ENCODE measurements around the gene RCAN2. TPM values are rescaled to one million over a fixed set of nuclear protein-coding genes. Genes with fewer than 3 reads are reported as not detected.

Gene RCAN2
- total and polyA plus RNA-seq, 9 of the 15 experiments (the other 6 are each of a cell fraction or from before 2014, with no cell fraction given) = 0.04 TPM; not detected in 8

DNA sequence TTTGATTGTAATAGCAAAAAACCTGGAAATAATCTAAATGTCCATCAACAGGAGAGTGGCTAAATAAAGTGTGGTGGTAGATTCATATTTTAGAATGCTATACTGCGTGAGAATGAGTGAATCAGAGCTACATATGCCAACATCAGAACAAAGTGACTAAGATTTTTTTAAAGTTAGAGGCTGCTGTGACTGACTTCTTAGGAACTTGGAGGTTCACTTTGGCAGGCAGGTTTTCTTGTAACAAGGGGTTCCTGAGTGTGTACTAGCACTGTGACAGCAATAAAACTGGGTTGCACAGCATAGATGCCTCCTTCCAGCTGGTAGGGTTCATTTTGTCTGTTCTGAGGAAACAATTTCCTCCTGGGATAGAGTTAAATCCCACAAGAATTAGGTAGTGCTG lies 245.2 kb downstream of the RCAN2 start:
- no peaks in the 10 kb centered on the region for H3K36me3 ChIP-seq (ENCODE audit: control insufficient read depth, insufficient read depth, low read length)
- no peak overlapping the region for H2AFZ ChIP-seq (ENCODE audit: low read depth, low read length)
- no TSS peak for BruUV-seq (replicated peaks)
- no peak overlapping the region for H3K4me3 ChIP-seq
- in situ Hi-C loops (cut with MboI) (no loop called here), intact Hi-C loops (cut with micrococcal nuclease) (no loop called here)
- FAIRE-seq = no peak
- ATAC-seq = no peak
- no peak for DNase-seq (ENCODE audit: extremely low read depth in 1 of 4, low spot score in 3 of 4)
- CTCF ChIA-PET (ENCODE audit: low intra/inter-chr PET ratio) = no interaction called here
- H4K20me1 ChIP-seq (replicated peaks; ENCODE audit: control insufficient read depth, insufficient read depth, low read length) = no peaks in the 10 kb centered on the region
- no peak overlapping the region for H3K4me2 ChIP-seq (ENCODE audit: insufficient read depth, low read length)
- H3K9ac ChIP-seq (ENCODE audit: insufficient read depth in 1 of 2, low read depth in 2 of 2, low read length in 2 of 2) = no peak overlapping the region
- no peaks in the 10 kb centered on the region for H3K79me2 ChIP-seq (ENCODE audit: control insufficient read depth, insufficient read depth, low read length)
- no peak overlapping the region for H3K27ac ChIP-seq (ENCODE audit: extremely low read depth, low read depth, low read length)
- H3K9me3 ChIP-seq (replicated peaks; ENCODE audit: control insufficient read depth, insufficient read depth, low read depth, low read length) = no peaks in the 10 kb centered on the region
- POLR2A ChIA-PET = interaction anchor here (0.7 kb wide), 1 partner anchor 1644 kb away, joined by 3 read pairs; no protein-coding TSS in a partner anchor
- no peaks in the 10 kb centered on the region for H3K27me3 ChIP-seq (ENCODE audit: control insufficient read depth in 2 of 2, insufficient read depth in 2 of 2, low read length in 2 of 2)
- H3K9me1 ChIP-seq (ENCODE audit: control insufficient read depth, insufficient read depth, low read length) = no peaks in the 10 kb centered on the region
- TF ChIP-seq, protein P1, sequence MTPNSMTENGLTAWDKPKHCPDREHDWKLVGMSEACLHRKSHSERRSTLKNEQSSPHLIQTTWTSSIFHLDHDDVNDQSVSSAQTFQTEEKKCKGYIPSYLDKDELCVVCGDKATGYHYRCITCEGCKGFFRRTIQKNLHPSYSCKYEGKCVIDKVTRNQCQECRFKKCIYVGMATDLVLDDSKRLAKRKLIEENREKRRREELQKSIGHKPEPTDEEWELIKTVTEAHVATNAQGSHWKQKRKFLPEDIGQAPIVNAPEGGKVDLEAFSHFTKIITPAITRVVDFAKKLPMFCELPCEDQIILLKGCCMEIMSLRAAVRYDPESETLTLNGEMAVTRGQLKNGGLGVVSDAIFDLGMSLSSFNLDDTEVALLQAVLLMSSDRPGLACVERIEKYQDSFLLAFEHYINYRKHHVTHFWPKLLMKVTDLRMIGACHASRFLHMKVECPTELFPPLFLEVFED (CRISPR knock-in tag; conservative IDR thresholded peaks at IDR 0.05) = no peak
- TF ChIP-seq, protein P2, sequence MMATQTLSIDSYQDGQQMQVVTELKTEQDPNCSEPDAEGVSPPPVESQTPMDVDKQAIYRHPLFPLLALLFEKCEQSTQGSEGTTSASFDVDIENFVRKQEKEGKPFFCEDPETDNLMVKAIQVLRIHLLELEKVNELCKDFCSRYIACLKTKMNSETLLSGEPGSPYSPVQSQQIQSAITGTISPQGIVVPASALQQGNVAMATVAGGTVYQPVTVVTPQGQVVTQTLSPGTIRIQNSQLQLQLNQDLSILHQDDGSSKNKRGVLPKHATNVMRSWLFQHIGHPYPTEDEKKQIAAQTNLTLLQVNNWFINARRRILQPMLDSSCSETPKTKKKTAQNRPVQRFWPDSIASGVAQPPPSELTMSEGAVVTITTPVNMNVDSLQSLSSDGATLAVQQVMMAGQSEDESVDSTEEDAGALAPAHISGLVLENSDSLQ (IDR thresholded peaks at IDR 0.05) = no peak
- TF ChIP-seq ZNF324 (CRISPR knock-in tag; IDR thresholded peaks at IDR 0.05) = no peak
- TF ChIP-seq ZNF263 (CRISPR knock-in tag; IDR thresholded peaks at IDR 0.05; ENCODE audit: borderline replicate concordance) = no peak
- no peak for TF ChIP-seq ATF7 (IDR thresholded peaks at IDR 0.05)
- TF ChIP-seq RBM39 (optimal IDR thresholded peaks at IDR 0.05; ENCODE audit: low read depth, low read length) = no peak
- no peak for TF ChIP-seq ELF2 (CRISPR knock-in tag; IDR thresholded peaks at IDR 0.05)
- TF ChIP-seq, protein P3, sequence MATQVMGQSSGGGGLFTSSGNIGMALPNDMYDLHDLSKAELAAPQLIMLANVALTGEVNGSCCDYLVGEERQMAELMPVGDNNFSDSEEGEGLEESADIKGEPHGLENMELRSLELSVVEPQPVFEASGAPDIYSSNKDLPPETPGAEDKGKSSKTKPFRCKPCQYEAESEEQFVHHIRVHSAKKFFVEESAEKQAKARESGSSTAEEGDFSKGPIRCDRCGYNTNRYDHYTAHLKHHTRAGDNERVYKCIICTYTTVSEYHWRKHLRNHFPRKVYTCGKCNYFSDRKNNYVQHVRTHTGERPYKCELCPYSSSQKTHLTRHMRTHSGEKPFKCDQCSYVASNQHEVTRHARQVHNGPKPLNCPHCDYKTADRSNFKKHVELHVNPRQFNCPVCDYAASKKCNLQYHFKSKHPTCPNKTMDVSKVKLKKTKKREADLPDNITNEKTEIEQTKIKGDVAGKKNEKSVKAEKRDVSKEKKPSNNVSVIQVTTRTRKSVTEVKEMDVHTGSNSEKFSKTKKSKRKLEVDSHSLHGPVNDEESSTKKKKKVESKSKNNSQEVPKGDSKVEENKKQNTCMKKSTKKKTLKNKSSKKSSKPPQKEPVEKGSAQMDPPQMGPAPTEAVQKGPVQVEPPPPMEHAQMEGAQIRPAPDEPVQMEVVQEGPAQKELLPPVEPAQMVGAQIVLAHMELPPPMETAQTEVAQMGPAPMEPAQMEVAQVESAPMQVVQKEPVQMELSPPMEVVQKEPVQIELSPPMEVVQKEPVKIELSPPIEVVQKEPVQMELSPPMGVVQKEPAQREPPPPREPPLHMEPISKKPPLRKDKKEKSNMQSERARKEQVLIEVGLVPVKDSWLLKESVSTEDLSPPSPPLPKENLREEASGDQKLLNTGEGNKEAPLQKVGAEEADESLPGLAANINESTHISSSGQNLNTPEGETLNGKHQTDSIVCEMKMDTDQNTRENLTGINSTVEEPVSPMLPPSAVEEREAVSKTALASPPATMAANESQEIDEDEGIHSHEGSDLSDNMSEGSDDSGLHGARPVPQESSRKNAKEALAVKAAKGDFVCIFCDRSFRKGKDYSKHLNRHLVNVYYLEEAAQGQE (IDR thresholded peaks at IDR 0.05; ENCODE audit: borderline replicate concordance) = no peak
- TF ChIP-seq, protein P3 (CRISPR knock-in tag; IDR thresholded peaks at IDR 0.05; ENCODE audit: low read depth) = no peak
- no peak for TF ChIP-seq OTX1 (CRISPR knock-in tag; IDR thresholded peaks at IDR 0.05)
- WGBS (ENCODE audit: insufficient coverage, low coverage, missing lambda C conversion rate) = 0% methylated on average over 1 of the region's 1 CpG
- H3K4me1 ChIP-seq (replicated peaks in 1 of 2; ENCODE audit: control insufficient read depth in 2 of 2, insufficient read depth in 2 of 2, low read length in 2 of 2) = no peaks in the 10 kb centered on the region

All from K562 (cell line).